AG10803 (cell line): ENCODE results near the gene S100A6.

Experiments
- DNase-seq: peaks from one replicate; pipeline ENCODE4 v3.0.0; 2010; ENCODE audit warnings: low read depth
- H3K4me3 ChIP-seq: 2 replicates; pipeline ENCODE4 v1.5.1; 2011; ENCODE audit warnings: mild to moderate bottlenecking, low read length, control low read depth
- CTCF ChIP-seq: conservative IDR thresholded peaks from 2 replicates; pipeline ENCODE4 v1.5.1; 2011; ENCODE audit warnings: mild to moderate bottlenecking, low read length, control low read depth, inconsistent platforms

S100A6 gene

DNA sequence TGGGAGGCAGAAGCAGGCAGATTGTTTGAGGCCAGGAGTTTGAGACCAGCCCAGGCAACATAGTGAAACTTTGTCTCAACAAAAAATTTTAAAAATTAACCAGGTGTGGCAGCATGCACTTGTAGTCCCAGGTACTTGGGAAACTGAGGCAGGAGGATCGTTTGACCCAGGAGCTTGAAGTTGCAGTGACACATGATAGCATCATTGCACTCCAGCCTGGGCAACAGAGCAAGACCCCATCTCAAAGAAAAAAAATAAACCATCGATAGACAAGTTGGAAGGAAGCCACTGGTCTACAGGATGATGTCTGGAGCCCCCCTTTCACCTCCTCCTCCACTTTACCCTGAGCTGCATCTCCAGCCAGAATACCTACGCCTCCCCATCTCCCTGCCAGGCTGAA, 16.5 kb downstream of the S100A6 start:
- no peak overlapping the region for H3K4me3 ChIP-seq
- no peak for TF ChIP-seq CTCF
- DNase-seq: no peak

- no peak for DNase-seq
- H3K4me3 ChIP-seq: no peak overlapping the region
- TF ChIP-seq CTCF: no peak
Observed at GRCh38 chr1:153515504-153516394, 20.0 kb downstream of the S100A6 start.

GRCh38 chr1:153513666-153514065, 22.1 kb downstream of the S100A6 start:
- no peak for DNase-seq
- TF ChIP-seq CTCF: no peak
- no peak overlapping the region for H3K4me3 ChIP-seq

DNA sequence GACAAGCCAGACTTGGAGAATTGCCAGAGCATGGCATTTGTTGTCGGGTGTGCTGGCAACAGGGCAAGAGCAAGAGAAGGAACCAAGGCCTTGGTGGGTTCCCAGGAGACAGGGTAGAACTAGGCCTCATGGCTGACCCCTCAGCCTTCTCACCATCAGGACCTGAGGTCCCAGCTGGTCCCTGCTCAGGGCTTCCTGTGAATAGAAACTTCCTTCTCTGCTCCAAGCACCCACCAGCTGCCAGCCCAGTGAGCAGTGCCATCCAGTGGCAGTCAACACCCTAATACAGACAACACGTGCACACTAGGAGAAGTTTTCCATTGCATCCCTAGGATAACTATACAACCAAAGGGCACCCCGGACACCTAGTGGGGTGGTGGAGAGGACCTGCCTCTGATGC, 22.8 kb downstream of the S100A6 start:
- TF ChIP-seq CTCF: no peak
- DNase-seq: no peak
- no peak overlapping the region for H3K4me3 ChIP-seq

- peak; percentile 93 for TF ChIP-seq CTCF
- peak; percentile 73 for DNase-seq
Observed at GRCh38 chr1:153510984-153511410, 24.8 kb downstream of the S100A6 start.

GRCh38 chr1:153509729-153510354, 25.9 kb downstream of the S100A6 start:
- H3K4me3 ChIP-seq: no peak overlapping the region
- TF ChIP-seq CTCF: peak; percentile 69
- no peak for DNase-seq

More at GRCh38 chr1:153510984-153511410, 24.8 kb downstream of the S100A6 start:
- no peak overlapping the region for H3K4me3 ChIP-seq

GRCh38 chr1:153509036-153509435, 26.8 kb downstream of the S100A6 start:
- TF ChIP-seq CTCF: no peak
- DNase-seq: no peak
- no peak overlapping the region for H3K4me3 ChIP-seq
